Kidney (tissue), 14 donors: ENCODE measurements around the gene HABP2. TPM values are rescaled to one million over a fixed set of nuclear protein-coding genes. Genes with fewer than 3 reads are reported as not detected.
A peak's percentile ranks its signal among the peaks of the same experiment; 100 is the strongest.

Source experiments
- DNase-seq, 5 donors: peaks; one replicate each; pipeline ENCODE4 v3.0.0-alpha.2; 2013 to 2020
- FAIRE-seq: peaks from 2 replicates; lab custom pipeline; 2012; peaks lifted over from hg19 to GRCh38; lab: Jason Lieb, UNC
- H3K27ac ChIP-seq, 2 donors: one replicate each; pipeline ENCODE4 v1.7.0; 2013; ENCODE audit warnings: low read depth in 2 of 2, low read length in 2 of 2, inconsistent platforms in 1 of 2
- H3K27me3 ChIP-seq: one replicate; pipeline ENCODE4 v1.7.1; 2013; ENCODE audit warnings: low read length, inconsistent platforms; ENCODE audit not compliant: control insufficient read depth, insufficient read depth
- H3K36me3 ChIP-seq, 3 donors: one replicate each; pipeline versions ENCODE4 v1.7.0 to v1.7.1; 2013; ENCODE audit warnings: low read length in 3 of 3, control low read depth in 1 of 3, inconsistent platforms in 1 of 3; ENCODE audit not compliant: insufficient read depth in 3 of 3, control insufficient read depth in 2 of 3
- H3K4me1 ChIP-seq, 3 donors: one replicate each; pipeline versions ENCODE4 v1.7.0 to v1.7.1; 2013; ENCODE audit warnings: low read length in 3 of 3, inconsistent platforms in 1 of 3, low read depth in 1 of 3; ENCODE audit not compliant: control insufficient read depth in 2 of 3, insufficient read depth in 2 of 3
- H3K4me3 ChIP-seq, 3 donors: one replicate each; pipeline versions ENCODE4 v1.7.0 to v1.8.1; 2013; ENCODE audit warnings: low read length in 3 of 3, control low read depth in 1 of 3, inconsistent platforms in 1 of 3
- H3K9ac ChIP-seq, 3 donors: one replicate each; pipeline versions ENCODE4 v1.7.0 to v1.7.1; 2013; ENCODE audit warnings: low read length in 3 of 3, control low read depth in 1 of 3, inconsistent platforms in 1 of 3
- H3K9me3 ChIP-seq, 3 donors: one replicate each; pipeline versions ENCODE4 v1.7.0 to v1.7.1; 2013; ENCODE audit warnings: low read length in 3 of 3, control low read depth in 1 of 3, inconsistent platforms in 1 of 3; ENCODE audit not compliant: control insufficient read depth in 2 of 3, insufficient read depth in 1 of 3
- CTCF ChIP-seq: IDR thresholded peaks from 3 replicates; pipeline ENCODE4 v1.5.1; 2012; ENCODE audit warnings: mild to moderate bottlenecking, moderate library complexity, borderline replicate concordance; ENCODE audit not compliant: insufficient read depth; ENCODE audit errors: extremely low read depth
- intact Hi-C: fragments of 100-400 bp; cut with DNase I; formaldehyde crosslinking; loops from one replicate; pipeline ENCODE4 v1.11.1; 2022
- polyA plus RNA-seq: library from polyadenylated mRNA; stranded (reverse); fragments of 350-450 nt; fragmentation: Illumina TruSeq; extraction: RNeasy Lipid Tissue Mini Kit (QIAGEN cat#74804); gene quantifications from one replicate; pipeline ENCODE4 v1.2.3, GENCODE V29; 2014; ENCODE audit warnings: low read depth, low replicate concordance; ENCODE audit not compliant: insufficient read depth
- total RNA-seq: library from RNA; stranded (reverse); fragmentation: NEBNext Ultra II Directional; extraction: Animal tissue kit (Norgen Biotek cat#: 25700); gene quantifications from one replicate; pipeline ENCODE4 v1.2.1, GENCODE V29; 2021
- donor health status: control.
- donor health status: control.
- donor health status: control.
- donor health status: control.
- donor health status: control.
- donor health status: DM: yes; HTN: yes; CAD: no.
- donor health status: Normal renal cell carcinoma (clear cell type).

Gene HABP2
- total and polyA plus RNA-seq, 2 donors from 2014 or later, result 25.6 to 27.4 TPM

DNA sequence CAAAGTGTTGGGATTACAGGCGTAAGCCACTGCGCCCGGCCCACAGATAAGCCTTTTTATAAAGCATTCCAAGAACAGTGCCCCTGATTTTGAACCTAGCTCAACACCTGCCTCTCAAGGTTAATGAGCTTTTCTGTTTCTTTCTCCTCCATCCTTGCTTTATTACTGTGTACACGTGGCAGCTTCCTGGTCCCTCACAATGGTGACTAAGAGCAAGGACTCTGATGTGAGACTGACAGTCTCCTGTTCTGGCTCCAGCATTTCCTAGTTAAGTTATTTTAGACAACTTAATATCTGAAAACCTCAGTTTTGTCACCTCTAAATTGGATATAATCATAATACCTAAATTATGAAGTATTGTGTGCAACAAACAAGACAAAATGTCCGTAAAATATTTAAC, 9.9 kb downstream of the HABP2 start:
- H3K27ac ChIP-seq, result no peak overlapping the region
- intact Hi-C loops, result no loop called here
- H3K4me1 ChIP-seq, result peaks cover 0 to 3% (median 0%) of the 10 kb centered on the region in 3 donors
- no peaks in the 10 kb centered on the region for H3K27me3 ChIP-seq
- FAIRE-seq, result no peak
- H3K9ac ChIP-seq, result no peak overlapping the region
- DNase-seq, result no peak
- H3K9me3 ChIP-seq, result no peaks in the 10 kb centered on the region
- H3K4me3 ChIP-seq, result no peak overlapping the region
- no peak for TF ChIP-seq CTCF
- no peaks in the 10 kb centered on the region for H3K36me3 ChIP-seq

GRCh38 chr10:113563306-113564088, 10.6 kb downstream of the HABP2 start:
- Histone ChIP-seq H3K9ac (peak overlapping the region in 2 of 3 donors; percentile 36 to 45), H3K4me3 (peak overlapping the region; percentile 45 to 77 (median 65)), H3K27ac (no peak overlapping the region), H3K4me1 (peaks cover 0 to 3% (median 0%) of the 10 kb centered on the region in 3 donors), H3K9me3 (no peaks in the 10 kb centered on the region), H3K36me3 (no peaks in the 10 kb centered on the region), H3K27me3 (no peaks in the 10 kb centered on the region)
- FAIRE-seq, result no peak
- intact Hi-C loops, result no loop called here
- peak; percentile 80 to 89 (median 85) for DNase-seq
- TF ChIP-seq CTCF, result peak; percentile 99

DNA sequence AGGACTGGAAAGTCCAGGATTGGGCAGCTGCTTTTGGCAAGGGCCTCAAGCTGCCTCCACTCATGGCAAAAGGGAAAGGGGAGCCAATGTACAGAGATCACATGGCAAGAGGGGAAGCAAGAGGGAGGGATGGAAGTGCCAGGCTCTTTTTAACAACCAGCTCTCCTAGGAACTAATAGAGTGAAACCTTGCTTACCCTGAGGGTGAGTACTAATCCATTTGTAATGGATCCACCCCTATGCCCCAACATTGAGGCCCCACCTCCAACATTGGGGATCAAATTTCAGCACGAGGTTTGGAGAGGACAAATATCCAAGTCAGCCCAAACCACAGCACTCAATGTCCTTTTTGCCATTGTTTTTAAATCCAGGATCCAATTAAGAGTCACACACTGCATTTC, 12.5 kb downstream of the HABP2 start:
- Histone ChIP-seq H3K9me3 (no peaks in the 10 kb centered on the region), H3K4me1 (peaks cover 0 to 3% (median 0%) of the 10 kb centered on the region in 3 donors), H3K36me3 (no peaks in the 10 kb centered on the region), H3K9ac (no peak overlapping the region), H3K27ac (no peak overlapping the region), H3K27me3 (no peaks in the 10 kb centered on the region), H3K4me3 (no peak overlapping the region)
- FAIRE-seq (no peak), DNase-seq (no peak)
- no peak for TF ChIP-seq CTCF
- intact Hi-C loops, result no loop called here
